ENCODE results near the gene CHD2.

CHD2 gene

GRCh38 chr15:93017526-93017925, 117.4 kb downstream of the CHD2 start:
- no peak for ATAC-seq
- TF ChIP-seq TOX (CRISPR knock-in tag; IDR thresholded peaks at IDR 0.05; ENCODE audit: borderline replicate concordance) (no peak), ZFP30 (CRISPR knock-in tag; IDR thresholded peaks at IDR 0.05) (no peak), GLIS3 (CRISPR knock-in tag; IDR thresholded peaks at IDR 0.05) (no peak), BACH2 (CRISPR knock-in tag; IDR thresholded peaks at IDR 0.05; ENCODE audit: borderline replicate concordance) (no peak)

GRCh38 chr15:93018574-93018973, 118.5 kb downstream of the CHD2 start:
- ATAC-seq, result peak; percentile 28; the same call in 1 of the 3 replicates

GRCh38 chr15:93019090-93019489, 119.0 kb downstream of the CHD2 start:
- no peak for TF ChIP-seq TSHZ2 (CRISPR knock-in tag; IDR thresholded peaks at IDR 0.05)
- no peak for TF ChIP-seq POU6F1 (CRISPR knock-in tag; IDR thresholded peaks at IDR 0.05; ENCODE audit: borderline replicate concordance, low read depth)
- no peak for TF ChIP-seq SNAI2 (CRISPR knock-in tag; IDR thresholded peaks at IDR 0.05)
- TF ChIP-seq ZFP30 (CRISPR knock-in tag; IDR thresholded peaks at IDR 0.05), result no peak
- TF ChIP-seq ZNF70 (CRISPR knock-in tag; IDR thresholded peaks at IDR 0.05), result no peak
- no peak for TF ChIP-seq ESRRG (CRISPR knock-in tag; IDR thresholded peaks at IDR 0.05)
- TF ChIP-seq ZFP3 (CRISPR knock-in tag; IDR thresholded peaks at IDR 0.05), result no peak
- no peak for TF ChIP-seq GLIS3 (CRISPR knock-in tag; IDR thresholded peaks at IDR 0.05)
- TF ChIP-seq ZNF565 (CRISPR knock-in tag; conservative IDR thresholded peaks at IDR 0.05; ENCODE audit: low read depth), result no peak
- TF ChIP-seq CSDC2 (CRISPR knock-in tag; IDR thresholded peaks at IDR 0.05), result no peak
- TF ChIP-seq ZC3H10 (CRISPR knock-in tag; IDR thresholded peaks at IDR 0.05), result no peak
- TF ChIP-seq TCF4 (CRISPR knock-in tag; IDR thresholded peaks at IDR 0.05; ENCODE audit: borderline replicate concordance), result no peak
- no peak for TF ChIP-seq ZNF8 (CRISPR knock-in tag; IDR thresholded peaks at IDR 0.05)
- TF ChIP-seq RARB (CRISPR knock-in tag; IDR thresholded peaks at IDR 0.05), result no peak
- no peak for TF ChIP-seq OSR1 (CRISPR knock-in tag; IDR thresholded peaks at IDR 0.05)
- no peak for TF ChIP-seq PPARA (CRISPR knock-in tag; IDR thresholded peaks at IDR 0.05; ENCODE audit: borderline replicate concordance)
- TF ChIP-seq PATZ1 (CRISPR knock-in tag; IDR thresholded peaks at IDR 0.05; ENCODE audit: borderline replicate concordance), result no peak
- TF ChIP-seq BACH2 (CRISPR knock-in tag; IDR thresholded peaks at IDR 0.05; ENCODE audit: borderline replicate concordance), result no peak
- ATAC-seq, result no peak

More at GRCh38 chr15:93018574-93018973, 118.5 kb downstream of the CHD2 start:
- TF ChIP-seq OSR1 (CRISPR knock-in tag; IDR thresholded peaks at IDR 0.05) (no peak), ARNTL (CRISPR knock-in tag; IDR thresholded peaks at IDR 0.05; ENCODE audit: borderline replicate concordance, low read depth) (no peak), ZNF565 (CRISPR knock-in tag; conservative IDR thresholded peaks at IDR 0.05; ENCODE audit: low read depth) (no peak), ISL1 (CRISPR knock-in tag; IDR thresholded peaks at IDR 0.05) (no peak), ZFP3 (CRISPR knock-in tag; IDR thresholded peaks at IDR 0.05) (no peak)

GRCh38 chr15:93019971-93020370, 119.8 kb downstream of the CHD2 start:
- TF ChIP-seq TOX (CRISPR knock-in tag; IDR thresholded peaks at IDR 0.05; ENCODE audit: borderline replicate concordance), result no peak
- TF ChIP-seq ARNTL (CRISPR knock-in tag; IDR thresholded peaks at IDR 0.05; ENCODE audit: borderline replicate concordance, low read depth), result no peak
- ATAC-seq, result no peak
